SK-N-MC (cell line): Measurements from ENCODE around the gene SFXN5.

Source experiments
- DNase-seq: peaks from one replicate; pipeline ENCODE4 v3.0.0-alpha.2; 2011; ENCODE audit warnings: low read depth, low spot score
- H3K27ac ChIP-seq: fragments of 200-600 bp; sonication (generic); 2 replicates; pipeline ENCODE4 v1.5.1; 2016; ENCODE audit warnings: mixed run types
- H3K36me3 ChIP-seq: fragments of 200-600 bp; sonication (generic); 2 replicates; pipeline ENCODE4 v1.6.1; 2017; ENCODE audit warnings: antibody characterized with exemption, low read length, mixed read lengths; ENCODE audit not compliant: insufficient read depth
- H3K4me3 ChIP-seq: fragments of 200-600 bp; sonication (generic); 2 replicates; pipeline ENCODE4 v1.5.1; 2016
- H3K9ac ChIP-seq: fragments of 200-600 bp; sonication (generic); 2 replicates; pipeline ENCODE4 v1.8.0; 2017; ENCODE audit warnings: mixed run types, mixed read lengths; ENCODE audit not compliant: insufficient read length
- H3K9me3 ChIP-seq: fragments of 200-600 bp; sonication (generic); 2 replicates; pipeline ENCODE4 v1.6.1; 2017; ENCODE audit warnings: low read depth, mild to moderate bottlenecking, antibody characterized with exemption, low read length, moderate library complexity, mixed read lengths
- EZH2 ChIP-seq: fragments of 200-600 bp; sonication (generic); IDR thresholded peaks from one replicate; pipeline ENCODE4 v1.6.1; 2017; ENCODE audit warnings: antibody characterized with exemption
- FOXP2 ChIP-seq: optimal IDR thresholded peaks from 2 replicates; pipeline ENCODE3; 2011; ENCODE audit warnings: mild to moderate bottlenecking, moderate library complexity; ENCODE audit not compliant: insufficient read depth; ENCODE audit errors: extremely low read length, control extremely low read depth
- POLR2AphosphoS5 ChIP-seq: IDR thresholded peaks from 2 replicates; pipeline ENCODE4 v1.6.1; 2012; ENCODE audit warnings: mild to moderate bottlenecking, low read depth, low read length, borderline replicate concordance

Gene SFXN5

DNA sequence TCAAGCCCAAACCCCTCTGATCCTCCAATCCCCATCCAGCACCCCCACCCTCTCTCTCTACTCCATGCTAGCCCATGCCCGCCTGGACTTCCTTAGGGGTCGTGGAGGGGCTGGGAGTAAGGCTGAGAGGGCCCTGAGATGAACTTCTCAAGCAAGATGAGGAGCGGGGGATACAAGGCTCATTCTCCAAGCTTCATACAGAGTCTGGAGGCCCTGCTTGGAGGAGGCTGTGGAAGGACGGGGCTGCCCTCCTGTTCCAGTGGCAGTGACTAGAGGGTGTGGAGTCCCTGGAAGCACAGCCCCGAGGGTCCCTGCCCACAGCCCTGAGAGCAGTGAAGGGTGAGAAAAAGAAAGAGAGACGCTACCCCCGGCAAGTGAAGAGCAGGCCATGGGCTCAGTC, 108.6 kb downstream of the SFXN5 start:
- no peak overlapping the region for H3K4me3 ChIP-seq
- TF ChIP-seq EZH2 (no peak), FOXP2 (no peak), POLR2AphosphoS5 (no peak)
- no peak overlapping the region for H3K27ac ChIP-seq
- H3K9ac ChIP-seq = no peak overlapping the region
- H3K36me3 ChIP-seq = no peaks in the 10 kb centered on the region
- no peak for DNase-seq
- H3K9me3 ChIP-seq = no peaks in the 10 kb centered on the region

DNA sequence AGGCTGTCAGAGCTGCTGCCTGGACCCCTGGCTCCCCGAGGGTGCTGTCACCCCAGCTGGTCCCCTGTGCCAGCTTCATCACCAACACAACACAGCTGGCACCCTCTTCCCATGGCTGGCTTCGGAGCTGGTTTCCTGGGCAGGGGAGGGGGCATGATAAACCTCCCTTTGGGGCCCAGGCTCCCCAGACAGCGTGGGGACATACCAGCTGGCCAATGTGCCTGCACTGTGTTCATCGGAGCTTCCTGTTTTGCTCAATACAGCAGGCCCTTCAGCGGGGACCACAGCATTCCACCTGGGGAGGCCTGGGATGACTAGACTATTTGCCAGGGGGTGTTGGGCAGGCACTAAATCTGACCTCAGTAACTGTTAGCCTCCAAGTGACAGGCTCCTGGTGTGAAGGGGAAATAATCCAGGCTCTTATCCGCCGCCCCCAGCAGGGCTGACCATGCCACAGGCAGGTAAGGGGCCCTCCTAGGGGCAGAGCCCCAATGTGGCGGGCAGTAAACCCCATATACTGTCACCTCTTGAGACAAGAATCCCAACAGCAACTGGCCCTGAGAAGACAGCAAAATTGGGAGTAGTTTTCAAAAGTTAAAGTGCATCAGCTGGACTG, 109.6 kb downstream of the SFXN5 start:
- TF ChIP-seq POLR2AphosphoS5 (no peak), EZH2 (no peak), FOXP2 (no peak)
- no peak overlapping the region for H3K9ac ChIP-seq
- no peak for DNase-seq

DNA sequence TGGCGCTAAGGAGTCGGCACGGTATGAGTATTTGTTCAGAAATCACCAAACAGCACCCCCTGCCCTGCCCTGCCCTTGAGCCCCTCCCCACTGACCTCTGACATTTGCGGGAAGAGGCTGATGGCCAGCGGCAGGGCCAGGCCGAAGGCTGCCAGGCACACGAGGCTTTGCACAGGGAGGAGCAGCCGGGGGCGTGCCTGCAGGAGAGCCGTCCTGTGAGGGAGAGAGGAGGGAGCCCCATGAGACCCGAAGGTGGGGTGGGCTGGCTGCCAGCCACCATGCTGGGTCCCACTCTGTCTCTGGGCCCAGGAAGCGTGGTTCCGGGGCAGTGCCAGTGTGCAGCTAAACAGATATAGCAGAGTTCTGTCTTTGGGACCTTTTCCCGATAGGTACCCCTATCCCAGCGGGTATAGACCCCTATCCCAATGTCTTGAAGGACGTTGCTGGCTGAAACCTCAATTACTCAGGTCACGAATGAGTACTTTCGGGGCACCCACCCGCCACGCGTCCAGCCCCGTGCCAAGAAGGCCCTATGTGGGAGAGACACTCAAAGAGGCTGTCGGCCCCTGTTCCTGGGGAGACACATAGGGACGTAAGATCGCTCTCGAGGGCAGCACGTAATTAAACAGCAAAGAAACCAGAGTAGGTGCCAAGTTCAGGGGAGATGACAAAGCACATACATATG, 110.3 kb downstream of the SFXN5 start:
- DNase-seq = no peak
- Histone ChIP-seq H3K4me3 (no peak overlapping the region), H3K27ac (no peak overlapping the region), H3K9me3 (no peaks in the 10 kb centered on the region), H3K9ac (no peak overlapping the region), H3K36me3 (no peaks in the 10 kb centered on the region)
- TF ChIP-seq FOXP2 (no peak), POLR2AphosphoS5 (no peak), EZH2 (no peak)

More for the DNA sequence above, 109.6 kb downstream of the SFXN5 start:
- Histone ChIP-seq H3K36me3 (no peaks in the 10 kb centered on the region), H3K27ac (no peak overlapping the region), H3K4me3 (no peak overlapping the region), H3K9me3 (no peaks in the 10 kb centered on the region)

DNA sequence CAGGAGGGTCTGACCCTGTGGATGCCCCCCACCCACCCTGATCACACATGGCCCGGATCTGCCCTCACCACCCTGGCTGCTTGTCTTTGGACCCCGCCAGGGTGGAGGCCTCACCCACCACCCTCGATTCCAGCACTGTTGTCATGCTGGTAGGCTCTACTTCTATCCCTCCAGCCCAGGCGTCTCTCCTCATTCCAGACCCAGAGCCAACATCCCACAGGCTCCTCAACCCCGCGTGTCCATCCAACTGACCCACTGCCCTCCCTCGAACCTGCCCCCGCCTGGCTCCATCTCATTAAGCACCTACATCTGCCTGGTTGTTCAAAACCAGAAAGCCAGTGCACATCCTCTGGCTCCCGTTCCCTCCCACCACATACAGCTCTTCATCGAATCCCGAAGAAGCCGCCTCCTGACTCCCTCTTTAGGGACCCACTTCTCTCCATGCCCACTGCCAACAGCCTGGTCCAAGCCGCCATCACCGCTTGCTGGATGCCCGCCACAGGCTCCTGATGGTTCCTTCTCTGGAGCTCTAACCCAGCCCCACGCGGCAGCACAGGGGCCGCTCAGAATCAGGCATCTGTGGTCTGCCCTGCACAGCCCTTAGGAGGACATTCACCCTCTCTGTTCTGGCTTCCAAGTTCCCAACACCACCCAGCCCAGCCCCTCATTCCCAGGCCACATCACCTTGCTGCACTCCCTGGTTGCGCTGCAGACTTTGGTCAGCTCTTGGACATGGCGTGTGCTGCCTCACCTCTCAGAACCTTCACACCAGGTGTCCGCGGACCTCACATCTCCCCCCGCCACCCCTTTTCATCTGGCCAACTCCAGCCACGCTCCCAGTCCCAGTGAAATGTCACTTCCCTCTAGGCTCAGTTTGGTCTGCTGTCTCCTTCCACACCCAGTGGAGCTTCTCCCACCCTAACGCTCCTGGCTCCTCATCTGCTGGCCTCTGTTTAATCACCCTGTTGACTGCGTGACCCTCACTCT, 111.2 kb downstream of the SFXN5 start:
- Histone ChIP-seq H3K4me3 (no peak overlapping the region), H3K9ac (no peak overlapping the region), H3K9me3 (no peaks in the 10 kb centered on the region), H3K36me3 (no peaks in the 10 kb centered on the region), H3K27ac (no peak overlapping the region)
- no peak for DNase-seq
- TF ChIP-seq EZH2 (no peak), FOXP2 (no peak), POLR2AphosphoS5 (no peak)

DNA sequence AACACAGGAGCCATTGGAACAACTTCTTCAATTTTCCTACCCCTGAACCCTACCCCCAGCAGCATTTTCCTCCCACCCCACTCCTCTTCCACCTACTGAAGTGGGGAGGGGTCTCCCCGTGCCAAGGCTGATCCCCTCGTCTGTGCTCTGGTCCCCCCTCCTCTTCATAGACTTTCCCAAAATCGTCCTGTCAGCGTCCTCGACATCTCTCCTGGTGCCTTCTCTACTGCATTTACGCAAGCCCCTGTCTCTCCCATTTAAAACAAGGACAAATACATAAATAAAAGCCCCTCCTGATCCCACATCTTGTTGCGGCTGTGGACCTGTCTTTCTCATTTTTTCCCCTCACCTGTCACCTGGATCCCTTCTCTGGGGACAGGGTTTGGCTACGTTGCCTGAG, 112.0 kb downstream of the SFXN5 start:
- no peak for DNase-seq
- Histone ChIP-seq H3K36me3 (no peaks in the 10 kb centered on the region), H3K9ac (no peak overlapping the region), H3K9me3 (no peaks in the 10 kb centered on the region), H3K27ac (no peak overlapping the region), H3K4me3 (no peak overlapping the region)
- TF ChIP-seq FOXP2 = no peak
- no peak for TF ChIP-seq POLR2AphosphoS5
- no peak for TF ChIP-seq EZH2

DNA sequence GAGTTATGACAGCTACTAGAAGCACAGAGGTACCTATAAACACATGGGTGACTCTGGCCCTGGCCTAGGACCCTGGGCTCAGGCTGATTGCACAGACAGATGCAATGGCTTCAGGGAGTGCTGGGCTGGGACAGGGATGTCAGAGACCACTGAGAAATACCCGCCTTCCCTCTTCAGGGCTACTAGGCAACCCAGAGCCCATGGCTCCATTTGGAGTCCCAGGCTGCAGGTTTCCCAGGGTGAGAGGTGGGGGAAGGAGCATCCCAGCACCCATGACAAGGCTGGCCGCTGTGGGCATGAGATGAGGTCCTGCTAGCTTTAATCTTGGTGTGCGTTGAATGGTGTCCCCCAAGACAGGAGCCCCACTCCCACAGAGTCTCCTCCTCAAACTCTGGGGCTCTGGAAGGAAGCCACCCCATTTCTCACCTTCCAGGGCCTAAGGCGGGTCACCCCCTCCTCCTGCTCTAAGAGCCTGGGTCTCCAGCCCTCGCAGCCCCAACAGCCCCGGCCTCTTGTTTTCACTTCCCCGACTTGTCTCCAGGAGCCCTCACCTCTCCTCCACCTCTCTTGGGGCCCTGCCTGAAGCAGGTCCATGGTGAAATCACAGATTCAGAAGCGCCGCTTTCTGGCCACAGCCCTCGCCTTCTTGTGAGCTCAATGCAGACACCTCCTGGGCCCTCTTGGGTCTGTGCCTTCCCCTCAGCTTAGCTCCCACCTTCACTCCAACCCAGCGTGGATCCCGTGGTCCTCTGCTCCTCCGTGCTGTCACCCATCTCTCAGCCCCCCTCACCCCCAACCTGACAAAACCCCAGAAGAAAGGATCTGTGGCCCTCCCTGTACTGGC, 112.7 kb downstream of the SFXN5 start:
- Histone ChIP-seq H3K27ac (no peak overlapping the region), H3K9me3 (no peaks in the 10 kb centered on the region), H3K36me3 (no peaks in the 10 kb centered on the region), H3K9ac (no peak overlapping the region), H3K4me3 (no peak overlapping the region)
- DNase-seq = no peak
- TF ChIP-seq POLR2AphosphoS5 = no peak

DNA sequence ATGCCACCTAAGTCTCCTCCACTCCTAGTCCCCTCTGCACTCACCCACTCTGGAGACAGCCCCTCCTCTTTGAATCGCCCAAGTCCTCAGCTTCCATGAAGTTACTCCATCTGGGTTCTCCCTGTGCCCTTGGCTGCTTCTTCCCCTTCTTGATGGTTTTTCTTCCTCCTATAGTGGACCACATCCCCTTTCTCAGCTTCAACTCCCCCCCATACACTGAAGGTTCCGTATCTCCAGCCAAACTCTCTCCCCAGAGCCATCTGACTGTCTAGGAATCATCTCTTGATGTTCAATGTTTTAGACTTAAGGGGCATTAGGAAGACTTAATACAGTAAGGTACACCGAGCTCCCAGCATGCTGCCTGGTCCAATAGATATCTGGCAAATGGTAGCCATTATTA, 114.6 kb downstream of the SFXN5 start:
- DNase-seq = no peak
- Histone ChIP-seq H3K36me3 (no peaks in the 10 kb centered on the region), H3K9ac (no peak overlapping the region), H3K27ac (no peak overlapping the region), H3K4me3 (no peak overlapping the region), H3K9me3 (no peaks in the 10 kb centered on the region)
- no peak for TF ChIP-seq EZH2
- TF ChIP-seq POLR2AphosphoS5 = no peak
- no peak for TF ChIP-seq FOXP2

DNA sequence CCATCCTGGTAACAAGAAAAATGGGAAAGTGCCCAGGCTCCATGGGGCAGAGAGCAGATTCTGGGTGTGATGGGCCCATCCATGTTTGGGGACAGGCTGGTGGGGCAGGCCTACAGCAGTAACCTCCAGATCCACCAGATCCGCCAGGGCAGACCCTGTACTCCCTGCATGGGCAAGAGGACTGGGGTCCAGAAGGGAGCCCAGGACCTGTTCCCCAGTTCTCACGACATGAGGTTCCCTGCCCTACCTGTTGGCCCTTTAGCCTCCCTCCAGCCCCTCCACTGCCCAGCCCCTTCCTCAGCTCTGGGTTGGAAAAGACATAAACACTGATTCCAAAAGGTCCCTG, 115.5 kb downstream of the SFXN5 start:
- H3K4me3 ChIP-seq = no peak overlapping the region
- H3K27ac ChIP-seq = no peak overlapping the region
- TF ChIP-seq POLR2AphosphoS5 = no peak
- no peak for TF ChIP-seq EZH2
- no peak for TF ChIP-seq FOXP2

More for the DNA sequence above, 115.5 kb downstream of the SFXN5 start:
- Histone ChIP-seq H3K9me3 (no peaks in the 10 kb centered on the region), H3K36me3 (no peaks in the 10 kb centered on the region), H3K9ac (no peak overlapping the region)
- DNase-seq = no peak
